ENCODE data around the gene HAGH.

HAGH gene

GRCh38 chr16:1758923-1759322 is 67.7 kb downstream of the HAGH start:
- DNase-seq, result no peak

GRCh38 chr16:1757714-1758461 is 68.7 kb downstream of the HAGH start:
- DNase-seq, result no peak

All from KG1 (cell line).